ENCODE data around the gene TMEM266.

DNA sequence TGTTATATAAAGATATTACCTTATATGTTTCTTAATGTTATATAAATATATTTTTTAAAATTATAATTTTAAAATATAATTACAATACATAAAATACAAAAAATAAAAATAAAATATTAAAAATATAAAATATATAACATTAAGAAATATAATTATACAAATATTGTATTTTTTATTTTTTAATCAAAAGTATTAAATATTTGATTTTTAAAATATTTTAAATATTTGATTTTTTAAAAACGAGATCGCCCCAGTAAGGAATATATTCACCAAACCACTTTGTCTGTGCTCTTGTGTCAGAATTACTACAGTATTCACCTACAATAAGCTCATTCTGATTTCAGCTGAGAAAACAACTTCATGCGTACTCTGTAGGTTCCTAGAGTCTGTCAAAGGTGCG, 162.4 kb downstream of the TMEM266 start:
- no peak for TF ChIP-seq POLR2A (IDR thresholded peaks at IDR 0.05)
- TF ChIP-seq, protein P1, sequence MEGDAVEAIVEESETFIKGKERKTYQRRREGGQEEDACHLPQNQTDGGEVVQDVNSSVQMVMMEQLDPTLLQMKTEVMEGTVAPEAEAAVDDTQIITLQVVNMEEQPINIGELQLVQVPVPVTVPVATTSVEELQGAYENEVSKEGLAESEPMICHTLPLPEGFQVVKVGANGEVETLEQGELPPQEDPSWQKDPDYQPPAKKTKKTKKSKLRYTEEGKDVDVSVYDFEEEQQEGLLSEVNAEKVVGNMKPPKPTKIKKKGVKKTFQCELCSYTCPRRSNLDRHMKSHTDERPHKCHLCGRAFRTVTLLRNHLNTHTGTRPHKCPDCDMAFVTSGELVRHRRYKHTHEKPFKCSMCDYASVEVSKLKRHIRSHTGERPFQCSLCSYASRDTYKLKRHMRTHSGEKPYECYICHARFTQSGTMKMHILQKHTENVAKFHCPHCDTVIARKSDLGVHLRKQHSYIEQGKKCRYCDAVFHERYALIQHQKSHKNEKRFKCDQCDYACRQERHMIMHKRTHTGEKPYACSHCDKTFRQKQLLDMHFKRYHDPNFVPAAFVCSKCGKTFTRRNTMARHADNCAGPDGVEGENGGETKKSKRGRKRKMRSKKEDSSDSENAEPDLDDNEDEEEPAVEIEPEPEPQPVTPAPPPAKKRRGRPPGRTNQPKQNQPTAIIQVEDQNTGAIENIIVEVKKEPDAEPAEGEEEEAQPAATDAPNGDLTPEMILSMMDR (IDR thresholded peaks at IDR 0.05): no peak
- no peak for TF ChIP-seq POLR2AphosphoS5 (IDR thresholded peaks at IDR 0.05)

Measured in upper lobe of left lung (tissue), 4 donors.